Measurements from ENCODE around the gene CAMSAP1.

DNA sequence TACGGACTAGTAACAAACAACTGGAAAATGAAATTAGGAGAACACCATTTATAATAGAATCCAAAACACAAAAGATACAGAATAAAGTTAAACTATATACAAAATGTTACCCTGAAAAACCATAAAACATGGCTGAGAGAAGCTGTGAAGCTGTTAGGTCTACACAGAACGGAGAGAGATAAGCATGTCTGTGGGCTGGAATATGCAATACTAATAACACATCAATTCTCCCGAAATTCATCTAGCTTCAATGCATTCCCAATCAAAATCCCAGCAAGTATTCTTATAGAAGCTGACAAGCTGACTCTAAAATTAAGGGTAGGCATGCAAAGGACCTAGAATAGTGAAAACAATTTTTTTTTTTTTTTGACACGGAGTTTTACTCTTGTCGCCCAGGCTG lies 32.5 kb downstream of the CAMSAP1 start:
- TF ChIP-seq, protein P1, sequence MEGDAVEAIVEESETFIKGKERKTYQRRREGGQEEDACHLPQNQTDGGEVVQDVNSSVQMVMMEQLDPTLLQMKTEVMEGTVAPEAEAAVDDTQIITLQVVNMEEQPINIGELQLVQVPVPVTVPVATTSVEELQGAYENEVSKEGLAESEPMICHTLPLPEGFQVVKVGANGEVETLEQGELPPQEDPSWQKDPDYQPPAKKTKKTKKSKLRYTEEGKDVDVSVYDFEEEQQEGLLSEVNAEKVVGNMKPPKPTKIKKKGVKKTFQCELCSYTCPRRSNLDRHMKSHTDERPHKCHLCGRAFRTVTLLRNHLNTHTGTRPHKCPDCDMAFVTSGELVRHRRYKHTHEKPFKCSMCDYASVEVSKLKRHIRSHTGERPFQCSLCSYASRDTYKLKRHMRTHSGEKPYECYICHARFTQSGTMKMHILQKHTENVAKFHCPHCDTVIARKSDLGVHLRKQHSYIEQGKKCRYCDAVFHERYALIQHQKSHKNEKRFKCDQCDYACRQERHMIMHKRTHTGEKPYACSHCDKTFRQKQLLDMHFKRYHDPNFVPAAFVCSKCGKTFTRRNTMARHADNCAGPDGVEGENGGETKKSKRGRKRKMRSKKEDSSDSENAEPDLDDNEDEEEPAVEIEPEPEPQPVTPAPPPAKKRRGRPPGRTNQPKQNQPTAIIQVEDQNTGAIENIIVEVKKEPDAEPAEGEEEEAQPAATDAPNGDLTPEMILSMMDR (IDR thresholded peaks at IDR 0.05): no peak
- no peak for TF ChIP-seq POLR2A (IDR thresholded peaks at IDR 0.05)
